Large intestine (tissue), 3 donors: ENCODE measurements around the gene DNAJC30. TPM values are rescaled to one million over a fixed set of nuclear protein-coding genes. Genes with fewer than 3 reads are reported as not detected.

Experiments
- DNase-seq, 2 donors: peaks; one replicate each; pipeline versions ENCODE4 v3.0.0 to v3.0.0-alpha.2; 2013
- H3K27ac ChIP-seq: one replicate; pipeline ENCODE4 v1.5.1; 2013; ENCODE audit warnings: low read length
- H3K27me3 ChIP-seq: 2 replicates; pipeline ENCODE4 v1.6.1; 2013; ENCODE audit warnings: low read length; ENCODE audit not compliant: control insufficient read depth, insufficient read depth
- H3K36me3 ChIP-seq: 2 replicates; pipeline ENCODE4 v1.6.1; 2013; ENCODE audit warnings: low read length; ENCODE audit not compliant: control insufficient read depth, insufficient read depth
- H3K4me1 ChIP-seq: one replicate; pipeline ENCODE4 v1.6.1; 2013; ENCODE audit warnings: low read length; ENCODE audit not compliant: control insufficient read depth, insufficient read depth
- H3K4me3 ChIP-seq: one replicate; pipeline ENCODE4 v1.5.1; 2013; ENCODE audit warnings: low read length
- H3K9me3 ChIP-seq: one replicate; pipeline ENCODE4 v1.6.1; 2013; ENCODE audit warnings: mild to moderate bottlenecking, low read depth, low read length, moderate library complexity; ENCODE audit not compliant: control insufficient read depth
- WGBS: methylation state at CpG from one replicate; pipeline ENCODE4 v1.1.5; 2013; ENCODE audit warnings: low lambda C conversion rate; ENCODE audit not compliant: insufficient coverage; 5-methylcytosine and 5-hydroxymethylcytosine counted together
- polyA plus RNA-seq: library from polyadenylated mRNA; unstranded; fragments of 120-200 nt; gene quantifications from one replicate; pipeline ENCODE4 v1.2.1, GENCODE V29; 2013

The DNAJC30 gene
- polyA plus RNA-seq, 1 donor: 7.9 TPM

- Histone ChIP-seq H3K36me3 (no peaks in the 10 kb centered on the region), H3K27ac (no peak overlapping the region), H3K4me1 (peaks cover 24% of the 10 kb centered on the region), H3K4me3 (no peak overlapping the region), H3K9me3 (no peaks in the 10 kb centered on the region), H3K27me3 (peaks cover 19% of the 10 kb centered on the region)
- DNase-seq: no peak
- WGBS: no CpG with 5 or more reads among the region's 5 CpGs
Measured at GRCh38 chr7:73650524-73650923, 32.7 kb downstream of the DNAJC30 start.

GRCh38 chr7:73649576-73649975 lies 33.7 kb downstream of the DNAJC30 start:
- WGBS: no CpG with 5 or more reads among the region's 9 CpGs
- H3K27me3 ChIP-seq: peaks cover 19% of the 10 kb centered on the region

GRCh38 chr7:73648593-73649332 lies 34.5 kb downstream of the DNAJC30 start:
- Histone ChIP-seq H3K4me1 (peaks cover 34% of the 10 kb centered on the region), H3K4me3 (peak overlapping the region; percentile 42), H3K36me3 (no peaks in the 10 kb centered on the region), H3K27me3 (peaks cover 19% of the 10 kb centered on the region), H3K9me3 (no peaks in the 10 kb centered on the region), H3K27ac (peak overlapping the region; percentile 86)
- DNase-seq: no peak
- 56% methylated on average over 1 of the region's 1 CpG for WGBS

More at GRCh38 chr7:73649576-73649975, 33.7 kb downstream of the DNAJC30 start:
- Histone ChIP-seq H3K9me3 (no peaks in the 10 kb centered on the region), H3K4me3 (no peak overlapping the region), H3K4me1 (peaks cover 34% of the 10 kb centered on the region), H3K36me3 (no peaks in the 10 kb centered on the region), H3K27ac (no peak overlapping the region)
- DNase-seq: peak in 1 of 2 donors; percentile 69

- peaks cover 15% of the 10 kb centered on the region for H3K27me3 ChIP-seq
- H3K9me3 ChIP-seq: no peaks in the 10 kb centered on the region
- peaks cover 34% of the 10 kb centered on the region for H3K4me1 ChIP-seq
- WGBS: 0% methylated on average over 3 of the region's 62 CpGs
- peaks cover under 1% of the 10 kb centered on the region for H3K36me3 ChIP-seq
- peak overlapping the region; percentile 42 for H3K4me3 ChIP-seq
- peak; percentile 93 to 97 for DNase-seq
- H3K27ac ChIP-seq: peak overlapping the region; percentile 86
Measured at GRCh38 chr7:73647725-73648592, 35.3 kb downstream of the DNAJC30 start.

- Histone ChIP-seq H3K27me3 (peaks cover 15% of the 10 kb centered on the region), H3K4me1 (peaks cover 34% of the 10 kb centered on the region), H3K9me3 (no peaks in the 10 kb centered on the region), H3K36me3 (peaks cover 3% of the 10 kb centered on the region), H3K4me3 (peak overlapping the region; percentile 42), H3K27ac (peak overlapping the region; percentile 70)
- peak in 1 of 2 donors; percentile 25 for DNase-seq
- no CpG with 5 or more reads among the region's 16 CpGs for WGBS
Measured at GRCh38 chr7:73646785-73647724, 36.2 kb downstream of the DNAJC30 start.

- Histone ChIP-seq H3K27ac (peak overlapping the region; percentile 27), H3K4me1 (peaks cover 34% of the 10 kb centered on the region), H3K4me3 (no peak overlapping the region), H3K36me3 (peaks cover 3% of the 10 kb centered on the region), H3K9me3 (peaks cover 9% of the 10 kb centered on the region), H3K27me3 (peaks cover 15% of the 10 kb centered on the region)
- no CpG with 5 or more reads among the region's 4 CpGs for WGBS
- no peak for DNase-seq
Measured at GRCh38 chr7:73645643-73646174, 37.5 kb downstream of the DNAJC30 start.

GRCh38 chr7:73644688-73645286 lies 38.5 kb downstream of the DNAJC30 start:
- H3K27me3 ChIP-seq: peaks cover 14% of the 10 kb centered on the region
- DNase-seq: peak; percentile 51 to 76
- H3K27ac ChIP-seq: peak overlapping the region; percentile 27
- no CpG with 5 or more reads among the region's 5 CpGs for WGBS
- H3K4me1 ChIP-seq: peaks cover 33% of the 10 kb centered on the region
- peaks cover 9% of the 10 kb centered on the region for H3K9me3 ChIP-seq
- H3K36me3 ChIP-seq: peaks cover 3% of the 10 kb centered on the region
- H3K4me3 ChIP-seq: no peak overlapping the region

GRCh38 chr7:73642834-73643233 lies 40.4 kb downstream of the DNAJC30 start:
- H3K9me3 ChIP-seq: peaks cover 9% of the 10 kb centered on the region
- WGBS: no CpG with 5 or more reads among the region's 2 CpGs
- no peak overlapping the region for H3K4me3 ChIP-seq
- no peak overlapping the region for H3K27ac ChIP-seq
- peaks cover 3% of the 10 kb centered on the region for H3K36me3 ChIP-seq
- H3K4me1 ChIP-seq: peaks cover 18% of the 10 kb centered on the region
- peaks cover 9% of the 10 kb centered on the region for H3K27me3 ChIP-seq
- DNase-seq: no peak

- no peaks in the 10 kb centered on the region for H3K4me1 ChIP-seq
- H3K36me3 ChIP-seq: peaks cover 3% of the 10 kb centered on the region
- WGBS: no CpG with 5 or more reads among the region's 3 CpGs
- H3K27ac ChIP-seq: no peak overlapping the region
- no peak overlapping the region for H3K4me3 ChIP-seq
- no peak for DNase-seq
- H3K27me3 ChIP-seq: no peaks in the 10 kb centered on the region
- H3K9me3 ChIP-seq: peaks cover 9% of the 10 kb centered on the region
Measured at GRCh38 chr7:73638911-73639310, 44.3 kb downstream of the DNAJC30 start.
